ENCODE measurements around the gene CSGALNACT2.
A peak's percentile ranks its signal among the peaks of the same experiment; 100 is the strongest.

CSGALNACT2 gene

DNA sequence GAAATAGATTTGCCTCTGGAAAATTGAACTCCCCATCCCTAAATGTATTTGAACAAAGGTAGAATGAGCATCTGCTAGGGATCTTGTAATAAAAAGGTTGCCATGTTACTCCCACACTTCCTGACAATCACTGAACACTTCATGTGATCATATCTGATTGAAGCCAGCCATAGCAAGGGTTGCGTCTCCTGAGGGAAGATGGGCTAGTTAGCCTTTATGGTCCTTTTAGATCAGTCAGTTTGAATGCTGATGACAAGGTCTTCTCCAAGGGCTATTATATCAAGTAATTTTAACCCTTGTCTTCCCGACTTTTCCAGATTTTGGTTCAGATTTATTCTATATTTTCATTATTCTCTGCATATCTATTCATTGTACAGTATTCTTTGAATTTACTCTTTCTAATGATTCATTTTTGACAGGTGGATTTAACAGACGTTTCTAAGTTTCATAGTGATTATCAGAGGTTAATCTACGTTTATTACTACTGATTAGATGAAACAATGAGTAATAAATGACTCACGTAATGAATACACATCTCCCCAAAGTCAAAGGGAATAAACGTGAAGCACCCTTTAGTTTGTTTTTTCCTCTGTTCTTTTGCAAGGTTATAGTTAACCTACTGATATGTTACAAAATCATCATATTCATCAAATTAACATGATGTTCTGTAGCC lies 28.1 kb downstream of the CSGALNACT2 start:
- TF ChIP-seq, protein P1, sequence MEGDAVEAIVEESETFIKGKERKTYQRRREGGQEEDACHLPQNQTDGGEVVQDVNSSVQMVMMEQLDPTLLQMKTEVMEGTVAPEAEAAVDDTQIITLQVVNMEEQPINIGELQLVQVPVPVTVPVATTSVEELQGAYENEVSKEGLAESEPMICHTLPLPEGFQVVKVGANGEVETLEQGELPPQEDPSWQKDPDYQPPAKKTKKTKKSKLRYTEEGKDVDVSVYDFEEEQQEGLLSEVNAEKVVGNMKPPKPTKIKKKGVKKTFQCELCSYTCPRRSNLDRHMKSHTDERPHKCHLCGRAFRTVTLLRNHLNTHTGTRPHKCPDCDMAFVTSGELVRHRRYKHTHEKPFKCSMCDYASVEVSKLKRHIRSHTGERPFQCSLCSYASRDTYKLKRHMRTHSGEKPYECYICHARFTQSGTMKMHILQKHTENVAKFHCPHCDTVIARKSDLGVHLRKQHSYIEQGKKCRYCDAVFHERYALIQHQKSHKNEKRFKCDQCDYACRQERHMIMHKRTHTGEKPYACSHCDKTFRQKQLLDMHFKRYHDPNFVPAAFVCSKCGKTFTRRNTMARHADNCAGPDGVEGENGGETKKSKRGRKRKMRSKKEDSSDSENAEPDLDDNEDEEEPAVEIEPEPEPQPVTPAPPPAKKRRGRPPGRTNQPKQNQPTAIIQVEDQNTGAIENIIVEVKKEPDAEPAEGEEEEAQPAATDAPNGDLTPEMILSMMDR (conservative IDR thresholded peaks at IDR 0.05; ENCODE audit: low read depth, low read length), result no peak
- no peak overlapping the region for H3K4me3 ChIP-seq (IDR thresholded peaks at IDR 0.05; ENCODE audit: insufficient read depth, low read depth, low read length)
- no peak overlapping the region for H3K9ac ChIP-seq
- H3K79me2 ChIP-seq (ENCODE audit: insufficient read depth, low read depth), result no peaks in the 10 kb centered on the region
- no peak overlapping the region for H3K27ac ChIP-seq
- no peak overlapping the region for H2AFZ ChIP-seq (ENCODE audit: low read depth)
- peaks cover 18% of the 10 kb centered on the region for H3K4me1 ChIP-seq (ENCODE audit: low read depth, poor library complexity, severe bottlenecking)
- H3K4me2 ChIP-seq, result peak overlapping the region; percentile 17; the same call in 1 of the 2 replicates
- H3K27me3 ChIP-seq (ENCODE audit: insufficient read depth, low read depth), result no peaks in the 10 kb centered on the region
- no peaks in the 10 kb centered on the region for H3K36me3 ChIP-seq (ENCODE audit: insufficient read depth)
- H4K20me1 ChIP-seq (ENCODE audit: insufficient read depth), result no peaks in the 10 kb centered on the region

GRCh38 chr10:43166880-43167497 lies 28.7 kb downstream of the CSGALNACT2 start:
- peak overlapping the region; percentile 17; the same call in 1 of the 2 replicates for H3K4me2 ChIP-seq
- TF ChIP-seq, protein P1 (conservative IDR thresholded peaks at IDR 0.05; ENCODE audit: low read depth, low read length), result no peak
- no peaks in the 10 kb centered on the region for H4K20me1 ChIP-seq (ENCODE audit: insufficient read depth)
- H3K4me3 ChIP-seq (IDR thresholded peaks at IDR 0.05; ENCODE audit: insufficient read depth, low read depth, low read length), result no peak overlapping the region
- H3K79me2 ChIP-seq (ENCODE audit: insufficient read depth, low read depth), result no peaks in the 10 kb centered on the region
- no peak overlapping the region for H3K27ac ChIP-seq
- H3K9ac ChIP-seq, result no peak overlapping the region
- peaks cover 22% of the 10 kb centered on the region for H3K4me1 ChIP-seq (ENCODE audit: low read depth, poor library complexity, severe bottlenecking)
- H3K27me3 ChIP-seq (ENCODE audit: insufficient read depth, low read depth), result no peaks in the 10 kb centered on the region
- H2AFZ ChIP-seq (ENCODE audit: low read depth), result no peak overlapping the region
- H3K36me3 ChIP-seq (ENCODE audit: insufficient read depth), result no peaks in the 10 kb centered on the region

- Histone ChIP-seq H3K27me3 (ENCODE audit: insufficient read depth, low read depth) (no peaks in the 10 kb centered on the region), H4K20me1 (ENCODE audit: insufficient read depth) (no peaks in the 10 kb centered on the region), H3K27ac (no peak overlapping the region), H3K4me3 (IDR thresholded peaks at IDR 0.05; ENCODE audit: insufficient read depth, low read depth, low read length) (no peak overlapping the region), H3K9ac (no peak overlapping the region), H3K4me2 (0 out of 2 replicates have a peak overlapping the region, but pooled peaks have one; percentile 17), H2AFZ (ENCODE audit: low read depth) (no peak overlapping the region), H3K36me3 (ENCODE audit: insufficient read depth) (no peaks in the 10 kb centered on the region), H3K4me1 (ENCODE audit: low read depth, poor library complexity, severe bottlenecking) (peaks cover 27% of the 10 kb centered on the region), H3K79me2 (ENCODE audit: insufficient read depth, low read depth) (no peaks in the 10 kb centered on the region)
- TF ChIP-seq, protein P1 (conservative IDR thresholded peaks at IDR 0.05; ENCODE audit: low read depth, low read length), result no peak
These were observed 29.2 kb downstream of the CSGALNACT2 start for GRCh38 chr10:43167498-43167889.

DNA sequence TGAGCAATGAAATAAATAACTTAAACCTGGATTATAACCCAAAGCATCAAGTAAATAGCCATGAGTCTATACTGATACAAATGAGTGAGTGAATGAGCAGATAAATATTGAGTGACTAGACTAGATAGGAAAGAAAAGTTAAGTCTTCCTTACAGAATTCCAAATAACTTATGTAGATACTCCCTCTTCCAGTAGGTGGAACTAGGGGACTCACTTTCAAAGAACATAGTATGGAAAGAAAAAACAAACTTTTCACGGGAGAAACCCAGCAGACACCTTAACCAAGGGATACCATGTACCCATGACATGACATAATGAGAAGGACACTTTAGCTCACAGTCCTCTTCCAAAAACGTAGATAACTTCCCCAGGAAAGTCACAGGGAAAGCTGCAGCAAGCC lies 32.2 kb downstream of the CSGALNACT2 start:
- Histone ChIP-seq H3K27ac (no peak overlapping the region), H3K4me2 (no peak overlapping the region), H3K79me2 (ENCODE audit: insufficient read depth, low read depth) (no peaks in the 10 kb centered on the region), H3K4me1 (ENCODE audit: low read depth, poor library complexity, severe bottlenecking) (peaks cover 37% of the 10 kb centered on the region), H3K4me3 (IDR thresholded peaks at IDR 0.05; ENCODE audit: insufficient read depth, low read depth, low read length) (no peak overlapping the region), H4K20me1 (ENCODE audit: insufficient read depth) (no peaks in the 10 kb centered on the region), H3K9ac (no peak overlapping the region), H3K36me3 (ENCODE audit: insufficient read depth) (no peaks in the 10 kb centered on the region), H2AFZ (ENCODE audit: low read depth) (no peak overlapping the region), H3K27me3 (ENCODE audit: insufficient read depth, low read depth) (no peaks in the 10 kb centered on the region)
- TF ChIP-seq, protein P1 (conservative IDR thresholded peaks at IDR 0.05; ENCODE audit: low read depth, low read length), result no peak
